Activated CD4-positive, alpha-beta T cell treated with anti-CD3 and anti-CD28 coated beads, Interleukin-2, amount 50 U/mL, for 16 hours (primary cell): ENCODE measurements around the gene GPM6B.
"Not testable (repeated sequence)": the region's sequence is repeated elsewhere in the genome, so short reads cannot be mapped to it uniquely, and the experiment has no call there.

Experiments used
- DNase-seq: peaks from one replicate; pipeline ENCODE4 v3.0.0-alpha.2; 2020

Gene GPM6B

DNA sequence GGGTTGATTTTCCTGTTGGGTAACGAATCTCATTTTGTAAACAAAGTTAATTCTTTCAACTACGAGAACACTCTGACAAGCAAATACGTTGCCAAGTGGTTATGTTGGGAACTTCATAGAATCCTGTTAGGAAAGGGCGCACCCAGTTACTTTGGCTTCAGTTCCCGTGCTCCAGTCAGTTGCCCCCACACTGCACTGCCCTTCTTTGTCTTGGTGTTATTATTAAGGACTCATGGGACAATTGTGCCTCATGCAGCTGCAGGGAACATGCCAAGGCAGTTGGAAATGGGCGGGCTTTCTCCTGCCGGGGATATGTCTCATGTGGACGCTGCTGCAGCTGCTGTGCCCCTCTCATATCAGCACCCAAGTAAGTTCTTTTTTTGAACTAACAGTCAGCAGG lies 53.4 kb downstream of the GPM6B start:
- no peak for DNase-seq

DNA sequence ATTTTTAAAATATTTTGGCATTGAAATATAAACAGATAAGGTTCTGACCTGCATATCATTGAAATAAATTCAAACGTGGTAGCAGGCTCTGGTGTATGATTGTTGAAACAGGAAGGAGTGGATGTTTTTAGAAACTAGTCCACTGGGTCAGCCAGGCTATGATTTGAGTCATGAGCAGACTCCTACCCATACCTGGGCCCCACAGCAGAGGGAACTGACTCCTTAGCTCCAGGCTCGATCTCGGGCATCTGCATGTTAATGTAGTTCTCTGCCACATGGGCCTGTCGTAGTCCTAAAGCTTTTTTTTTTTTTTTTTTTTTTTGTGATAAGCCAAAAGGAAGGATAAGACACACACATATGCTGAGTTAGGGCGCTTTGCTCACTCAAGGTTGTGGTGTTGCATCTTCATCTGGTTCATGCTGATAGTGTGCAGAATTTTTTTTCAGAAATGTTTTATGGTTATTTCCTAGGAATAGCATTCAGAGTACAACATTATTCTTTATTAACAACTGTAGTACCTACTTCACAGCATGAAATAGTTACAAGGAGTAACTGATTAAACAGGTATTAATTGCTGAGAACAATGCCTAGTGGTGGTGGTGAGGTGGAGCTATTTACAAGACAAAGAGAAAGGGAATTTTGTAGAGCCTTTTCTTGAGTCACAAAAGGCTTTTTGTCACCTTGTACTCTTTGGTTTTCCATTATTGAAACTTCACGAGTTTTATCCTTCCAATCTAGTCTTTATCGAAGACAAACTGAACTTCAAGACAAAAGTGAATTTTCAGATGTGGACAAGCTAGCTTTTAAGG lies 55.1 kb downstream of the GPM6B start:
- peak; percentile 14 for DNase-seq

DNA sequence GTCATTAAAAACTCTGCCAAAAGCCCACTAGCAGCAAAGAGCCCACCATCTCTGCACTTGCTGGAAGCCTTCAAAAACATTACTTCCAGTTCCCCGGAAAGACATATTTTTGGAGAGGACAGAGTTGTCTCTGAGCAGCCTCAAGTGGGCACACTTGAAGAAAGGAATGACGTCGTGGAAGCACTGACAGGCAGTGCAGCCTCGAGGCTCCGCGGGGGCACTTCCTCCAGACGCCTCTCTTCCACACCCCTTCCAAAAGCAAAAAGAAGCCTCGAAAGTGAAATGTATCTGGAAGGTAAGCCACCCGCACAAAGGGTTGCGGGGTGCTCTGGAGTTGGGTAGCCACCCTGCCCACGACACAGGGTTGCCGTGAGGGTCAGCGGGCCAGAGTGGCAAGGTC lies 56.5 kb downstream of the GPM6B start:
- DNase-seq = no peak

DNA sequence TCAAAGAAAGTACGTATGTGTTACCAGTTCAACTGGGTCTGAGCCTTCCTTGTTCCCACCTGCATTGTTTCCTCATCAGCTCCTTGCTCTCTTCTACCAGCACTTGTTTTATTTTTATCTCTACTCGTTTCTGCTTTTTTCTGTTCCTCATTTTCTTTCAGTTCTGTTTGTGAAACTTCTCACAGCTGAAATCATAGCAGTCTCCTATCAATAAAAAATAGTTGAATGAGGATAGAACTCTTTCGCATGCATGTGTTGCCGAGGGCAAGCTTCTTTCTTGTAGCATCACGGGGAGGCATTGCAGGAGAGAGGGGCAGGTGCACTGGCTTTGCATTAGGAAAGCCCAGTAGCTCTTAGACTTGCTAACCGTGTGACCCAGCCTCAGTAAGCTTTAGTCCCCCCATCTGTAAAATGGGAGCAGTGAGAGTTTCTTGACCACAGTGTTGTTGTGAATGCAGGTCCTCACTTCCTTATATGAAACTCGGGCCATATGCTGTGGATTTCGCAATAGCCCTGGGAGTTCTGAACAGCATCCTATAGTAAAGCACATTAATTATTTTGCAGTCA lies 57.7 kb downstream of the GPM6B start:
- DNase-seq = no peak

DNA sequence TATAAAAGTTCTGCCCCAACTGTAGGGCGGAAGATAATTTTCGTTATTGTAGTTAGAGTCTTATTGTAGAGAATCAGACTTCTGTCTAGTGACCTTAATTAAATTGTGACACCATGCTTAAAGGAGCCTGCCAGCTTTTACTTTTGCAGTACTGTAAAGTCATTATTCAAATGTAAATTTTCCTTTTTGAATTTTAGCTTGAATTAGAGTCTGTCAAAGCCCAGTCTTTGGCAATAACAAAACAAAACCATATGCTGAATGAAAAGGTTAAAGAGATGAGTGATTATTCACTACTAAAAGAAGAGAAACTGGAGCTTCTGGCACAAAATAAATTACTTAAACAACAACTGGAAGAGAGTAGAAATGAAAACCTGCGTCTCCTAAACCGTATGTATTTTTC lies 60.5 kb downstream of the GPM6B start:
- DNase-seq = no peak

DNA sequence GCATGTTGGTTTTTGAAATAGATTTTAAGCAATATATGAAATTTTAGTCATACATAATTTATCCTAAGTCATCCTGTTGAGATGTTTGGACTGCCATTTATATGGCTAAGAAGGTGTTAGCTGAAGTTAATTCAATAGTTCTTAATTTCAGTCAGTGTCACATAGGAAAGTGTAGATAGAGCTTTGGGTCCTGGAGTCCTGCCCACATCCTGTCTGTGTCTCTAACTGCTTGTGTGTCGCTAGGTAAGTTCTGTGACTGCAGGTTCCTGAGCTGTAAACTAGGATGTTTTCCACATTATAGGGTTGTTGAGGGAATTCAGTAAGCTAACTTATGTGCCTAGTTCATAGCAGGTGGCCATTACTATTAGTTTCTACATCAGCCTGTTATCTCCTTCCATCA lies 61.6 kb downstream of the GPM6B start:
- DNase-seq = peak; percentile 22

DNA sequence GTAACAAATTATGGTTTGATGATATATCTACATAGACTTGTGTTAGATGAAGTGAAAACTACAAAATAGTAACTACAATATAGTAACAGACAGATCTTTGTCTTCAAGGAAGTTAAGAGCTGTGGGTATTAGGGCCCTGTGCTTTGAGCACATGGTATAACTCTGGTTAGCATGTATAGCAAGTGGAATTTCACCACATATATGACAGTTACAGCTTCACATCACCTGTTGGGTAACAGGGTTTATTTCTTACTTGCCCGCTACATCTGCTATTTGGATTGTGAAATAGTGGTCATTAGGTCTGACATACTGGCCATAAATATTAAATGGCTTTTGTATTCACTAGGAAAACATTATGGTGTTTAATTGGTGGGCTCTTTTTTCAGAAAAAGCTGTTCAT lies 62.1 kb downstream of the GPM6B start:
- no peak for DNase-seq

DNA sequence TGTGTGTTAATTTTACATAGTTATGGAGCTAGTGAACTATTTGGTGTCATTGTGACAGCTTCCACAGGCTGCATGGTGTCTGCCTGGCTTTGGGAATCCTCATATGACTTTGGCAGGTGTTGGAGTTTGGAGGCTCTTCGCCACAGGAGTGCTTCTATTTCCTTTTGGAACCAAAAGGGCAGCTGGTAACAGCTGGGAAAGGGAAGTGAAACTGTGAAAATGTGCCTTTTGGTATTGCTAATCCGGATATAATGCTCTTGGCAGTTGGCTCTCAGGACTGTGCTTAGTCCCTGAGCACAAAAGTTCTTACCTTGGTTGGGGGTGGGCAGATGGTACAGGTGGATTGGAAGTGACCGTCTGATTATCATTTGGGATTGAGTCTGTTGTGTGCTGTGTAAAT lies 64.2 kb downstream of the GPM6B start:
- DNase-seq = no peak

DNA sequence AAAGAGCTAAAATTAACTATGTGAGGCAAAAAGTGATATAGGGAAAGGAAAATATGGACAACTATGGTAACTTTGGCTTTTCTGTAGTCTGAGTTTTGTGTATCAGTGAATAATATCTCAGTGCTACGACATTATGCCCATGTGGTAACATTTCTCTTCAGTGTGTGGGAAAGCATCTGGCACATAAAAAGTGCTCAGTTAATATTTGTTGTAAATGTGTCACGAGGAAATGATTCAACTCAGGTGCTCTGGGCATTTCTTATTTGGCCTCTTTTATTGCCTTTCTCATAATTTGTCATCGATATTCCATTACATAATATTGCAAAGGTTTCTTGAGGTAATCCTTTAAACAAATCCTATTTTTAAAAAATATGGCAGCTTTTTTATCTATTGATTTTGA lies 64.8 kb downstream of the GPM6B start:
- DNase-seq = no peak

DNA sequence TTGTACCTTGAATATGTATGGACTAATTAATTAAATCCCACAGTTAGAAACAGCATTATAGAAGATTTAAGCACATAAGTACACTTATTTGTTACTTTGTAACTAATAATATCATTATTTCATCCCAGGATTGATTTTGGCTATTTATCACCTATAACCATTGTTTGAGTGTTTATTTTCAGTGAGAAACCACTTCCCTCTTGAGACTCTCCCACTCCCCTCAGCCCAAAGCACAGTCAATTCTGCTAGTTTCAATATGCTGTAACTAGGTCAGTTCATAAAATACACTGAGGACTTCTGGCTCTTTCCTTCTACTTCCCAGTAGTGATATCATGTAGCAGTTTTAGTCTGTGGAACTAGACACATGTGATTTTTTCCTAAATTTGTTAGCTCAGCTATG lies 66.1 kb downstream of the GPM6B start:
- peak; percentile 18 for DNase-seq

DNA sequence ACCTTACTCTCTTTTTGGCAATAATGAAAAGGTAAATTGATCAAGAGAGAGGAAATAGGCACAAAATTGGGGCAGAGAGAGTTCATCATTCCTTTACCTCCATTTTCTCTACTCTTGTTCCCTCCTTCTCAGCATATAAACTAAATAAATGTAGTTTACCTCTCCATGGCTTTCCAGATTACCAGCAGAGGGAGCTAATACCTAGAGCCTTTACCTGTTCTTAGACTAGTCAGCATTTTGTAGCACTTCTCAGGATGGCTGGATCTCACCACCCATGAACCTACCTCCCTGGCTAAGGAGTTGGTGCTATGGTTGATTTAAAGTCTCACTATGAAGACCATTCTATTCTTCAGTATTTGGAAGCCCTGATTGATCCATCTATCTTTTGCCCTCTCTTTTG lies 66.7 kb downstream of the GPM6B start:
- DNase-seq = peak; percentile 61

DNA sequence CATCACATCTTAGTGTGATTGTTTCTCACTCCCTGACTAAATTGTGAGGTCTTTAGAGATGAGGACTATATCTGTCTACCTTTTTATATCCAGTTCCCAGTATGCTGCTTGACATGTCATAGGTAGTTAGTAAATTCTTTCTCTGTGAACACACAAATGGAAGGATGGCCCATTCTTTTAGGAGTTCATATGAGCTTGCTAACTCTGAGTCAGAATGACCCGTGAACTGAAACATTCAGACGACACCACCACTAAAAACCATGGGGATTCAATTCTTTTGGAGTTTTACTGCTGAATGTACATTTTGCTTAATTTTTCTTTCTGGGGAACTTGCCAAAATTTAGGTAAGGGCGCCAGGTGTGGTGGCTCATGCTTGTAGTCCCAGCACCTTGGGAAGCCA lies 68.4 kb downstream of the GPM6B start:
- no peak for DNase-seq

DNA sequence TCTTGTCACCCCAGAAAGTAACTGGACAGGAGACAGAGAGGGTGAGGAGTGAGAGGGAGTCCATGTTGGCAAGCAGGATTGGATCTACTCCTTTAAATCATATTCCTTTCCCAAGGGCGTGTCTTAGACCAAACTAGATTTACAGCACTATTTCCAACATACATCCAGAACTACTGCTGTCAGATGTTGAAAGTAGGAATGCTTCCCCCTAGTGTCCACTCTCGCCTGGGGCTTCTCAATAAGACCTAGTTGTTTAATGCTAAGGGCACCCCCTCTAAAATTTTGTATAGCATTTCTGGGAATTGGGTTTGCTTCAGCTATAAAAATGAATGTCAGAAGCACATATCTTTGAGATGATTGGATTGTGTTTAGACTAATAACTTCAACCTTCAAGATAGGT lies 69.1 kb downstream of the GPM6B start:
- DNase-seq = no peak

DNA sequence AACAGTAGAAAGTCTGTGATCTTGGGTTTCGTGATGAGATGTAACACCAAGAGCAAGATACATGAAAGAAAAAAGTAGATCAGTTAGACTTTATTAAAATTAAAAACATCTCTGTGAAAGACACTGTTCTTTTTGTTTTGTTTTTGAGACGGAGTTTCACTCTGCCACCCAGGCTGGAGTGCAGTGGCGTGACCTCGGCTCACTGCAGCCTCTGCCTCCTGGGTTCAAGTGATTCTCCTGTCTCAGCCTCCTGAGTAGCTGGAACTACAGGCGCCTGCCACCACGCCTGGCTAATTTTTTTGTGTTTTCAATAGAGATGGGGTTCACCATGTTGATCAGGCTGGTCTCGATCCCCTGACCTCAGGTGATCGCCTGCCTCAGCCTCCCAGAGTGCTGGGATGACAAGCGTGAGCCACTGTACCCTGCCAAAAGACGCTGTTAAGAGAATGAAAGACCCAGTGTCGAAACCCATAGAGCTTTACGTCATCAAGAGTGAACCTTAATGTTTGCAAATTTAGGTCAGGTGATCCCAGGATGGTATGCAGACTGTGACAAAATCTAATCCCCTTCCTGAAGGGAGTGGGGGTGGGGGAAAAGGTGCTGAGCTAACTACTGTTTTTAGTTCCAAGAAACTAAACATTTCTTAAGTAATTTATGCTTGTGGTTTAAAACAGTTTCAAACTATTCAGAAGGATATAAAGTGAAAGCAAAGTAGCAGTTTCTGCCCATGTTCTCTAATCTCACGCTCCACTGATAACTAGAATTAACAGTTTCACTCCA lies 74.3 kb downstream of the GPM6B start:
- DNase-seq = peak; percentile 76

DNA sequence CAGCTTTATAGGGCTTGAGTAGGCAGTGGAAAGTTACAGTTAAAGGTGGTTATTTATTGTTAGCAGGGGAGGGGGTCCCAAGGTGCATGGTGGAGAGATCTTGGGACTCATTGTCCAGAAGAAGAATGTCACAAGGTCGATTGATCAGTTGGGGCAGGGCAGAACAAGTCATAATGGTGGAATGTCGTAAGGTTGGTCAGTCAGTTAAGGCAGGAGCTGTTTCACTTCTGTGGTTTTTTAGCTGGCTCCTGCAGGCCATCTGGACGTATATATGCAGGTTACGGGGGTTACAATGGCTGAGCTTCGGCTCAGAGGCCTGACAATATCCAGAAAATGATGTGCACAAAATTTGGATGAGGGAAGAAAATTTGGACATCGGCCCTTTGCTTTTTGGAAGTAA lies 75.2 kb downstream of the GPM6B start:
- no peak for DNase-seq

DNA sequence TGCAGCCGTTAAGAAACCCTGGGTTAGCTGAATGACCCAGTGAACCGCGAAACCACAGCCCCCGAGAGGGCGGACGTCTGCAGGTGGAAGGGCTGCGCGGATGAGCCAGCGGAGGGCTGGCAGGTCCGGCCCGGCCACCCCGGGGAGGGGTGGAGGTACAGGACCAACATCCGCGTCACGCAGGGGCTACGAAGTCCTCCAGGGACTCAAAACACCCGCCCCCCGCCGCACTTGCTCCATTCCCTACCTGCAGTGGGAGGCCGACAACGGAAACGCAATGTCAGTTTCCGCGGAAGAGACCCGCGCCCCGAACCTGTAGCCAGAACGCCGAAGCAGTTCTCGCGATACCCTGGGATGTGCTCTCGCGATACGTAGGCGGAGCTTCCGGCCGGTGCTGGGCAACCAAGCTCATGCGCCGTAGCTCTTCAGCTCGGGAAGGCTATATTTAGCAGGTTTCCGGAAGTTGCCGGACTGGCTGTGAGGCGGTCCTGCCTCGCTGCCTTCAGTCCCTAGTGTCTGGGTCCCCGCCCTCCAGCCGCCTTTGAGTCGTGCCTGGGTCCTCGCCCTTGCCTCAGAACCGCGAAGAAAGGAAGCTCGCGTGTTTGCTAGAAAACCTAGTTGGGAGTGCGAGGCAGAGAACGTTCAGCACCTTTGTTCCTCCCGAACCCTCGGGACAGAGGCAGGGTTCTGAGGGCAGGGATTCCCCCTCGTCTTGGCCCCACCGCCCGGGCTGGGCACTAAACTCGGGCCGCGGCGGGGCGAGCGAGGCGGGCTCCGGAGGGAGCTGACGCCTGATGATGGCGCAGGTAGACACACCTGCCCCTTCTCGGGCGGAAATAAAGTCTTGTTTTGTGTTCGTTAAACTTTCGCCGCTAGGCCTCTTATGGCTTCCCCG lies 82.4 kb downstream of the GPM6B start, which contains the start of the genes OFD1 and TRAPPC2:
TSS of gene OFD1 (plus strand) at position 471 of the 895 bp plus-strand sequence. CDS start at position 795, 324 bp downstream.
TSS of gene TRAPPC2 (minus strand) at position 343 of the 895 bp plus-strand sequence. CDS start 14,657 bp downstream, outside the sequence.
- DNase-seq = peak; percentile 95

DNA sequence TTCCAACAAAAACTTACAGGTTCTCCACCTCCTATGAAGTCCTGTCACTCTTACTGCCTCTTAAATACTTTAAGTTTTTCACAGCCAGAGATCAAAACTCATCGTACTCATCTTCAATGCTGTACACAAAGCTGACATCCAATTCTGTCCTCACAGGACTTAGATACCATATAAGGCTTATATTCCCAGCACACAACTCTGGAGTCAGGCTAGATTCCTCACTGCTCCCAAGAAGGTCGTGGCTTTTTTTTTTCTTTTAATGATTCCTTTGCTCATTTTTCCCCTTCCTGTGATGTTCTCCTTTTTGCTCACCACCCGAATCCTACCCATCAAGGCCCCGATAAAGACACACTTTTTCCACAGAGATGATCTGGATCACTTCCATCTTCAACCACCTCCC lies 83.4 kb downstream of the GPM6B start:
- DNase-seq = no peak

DNA sequence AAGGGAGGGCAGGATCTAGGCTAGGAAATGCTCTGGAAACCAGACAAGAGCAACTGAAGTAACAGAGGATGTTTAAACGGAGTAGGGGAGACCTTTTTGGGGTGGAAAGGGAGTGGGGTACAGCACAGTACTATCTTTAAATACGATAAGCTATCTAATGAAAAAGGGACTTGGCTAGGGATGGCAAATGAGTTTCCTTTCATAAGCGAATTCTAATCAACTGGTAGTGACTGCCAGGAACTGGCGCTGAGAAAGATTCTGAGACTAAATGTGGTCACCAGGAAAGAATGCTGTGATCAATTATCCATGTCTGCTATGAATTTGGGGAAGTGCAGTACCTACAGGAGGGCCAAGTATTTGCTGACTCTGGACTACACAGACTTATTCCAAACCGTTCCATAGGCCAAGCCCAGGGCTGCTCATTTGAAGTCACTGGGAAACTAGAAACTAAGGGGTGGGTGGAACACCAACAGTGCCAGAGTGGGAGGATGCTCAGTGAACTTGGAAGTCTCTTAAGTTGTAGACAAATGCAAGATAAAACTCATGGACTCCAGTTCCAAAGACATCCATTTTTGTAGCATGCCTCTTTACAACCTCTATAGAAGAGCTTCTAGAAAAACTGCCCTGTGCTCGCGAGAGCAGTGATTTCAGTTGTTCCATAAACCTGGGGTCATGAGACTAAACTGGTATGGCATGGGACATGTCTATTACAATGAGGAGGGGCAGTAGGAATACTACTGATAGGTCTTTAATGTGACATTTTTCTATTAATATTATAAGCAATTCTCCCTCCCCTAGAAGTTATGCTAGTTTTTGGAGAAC lies 84.4 kb downstream of the GPM6B start:
- DNase-seq = no peak

DNA sequence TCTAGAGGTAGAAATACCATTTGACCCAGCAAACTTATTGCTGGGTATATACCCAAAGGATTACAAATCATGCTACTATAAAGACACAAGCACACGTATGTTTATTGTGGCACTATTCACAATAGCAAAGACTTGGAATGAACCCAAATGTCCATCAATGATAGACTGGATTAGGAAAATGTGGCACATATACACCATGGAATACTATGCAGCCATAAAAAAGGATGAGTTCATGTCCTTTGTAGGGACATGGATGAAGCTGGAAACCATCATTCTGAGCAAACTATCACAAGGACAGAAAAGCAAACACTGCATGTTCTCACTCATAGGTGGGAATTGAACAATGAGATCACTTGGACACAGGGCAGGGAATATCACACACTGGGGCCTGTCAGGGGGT lies 86.4 kb downstream of the GPM6B start:
- DNase-seq = not testable (repeated sequence)

DNA sequence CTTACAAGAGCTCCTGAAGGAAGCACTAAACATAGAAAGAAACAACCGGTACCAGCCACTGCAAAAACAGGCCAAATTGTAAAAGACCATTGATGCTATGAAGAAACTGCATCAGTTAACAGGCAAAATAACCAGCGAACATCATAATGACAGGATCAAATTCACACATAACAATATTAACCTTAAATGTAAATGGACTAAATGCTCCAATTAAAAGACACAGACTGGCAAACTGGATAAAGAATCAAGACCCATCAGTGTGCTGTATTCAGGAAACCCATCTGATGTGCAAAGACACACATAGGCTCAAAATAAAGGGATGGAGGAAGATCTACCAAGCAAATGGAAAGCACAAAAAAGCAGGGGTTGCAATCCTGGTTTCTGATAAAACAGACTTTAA lies 90.3 kb downstream of the GPM6B start:
- DNase-seq = not testable (repeated sequence)

DNA sequence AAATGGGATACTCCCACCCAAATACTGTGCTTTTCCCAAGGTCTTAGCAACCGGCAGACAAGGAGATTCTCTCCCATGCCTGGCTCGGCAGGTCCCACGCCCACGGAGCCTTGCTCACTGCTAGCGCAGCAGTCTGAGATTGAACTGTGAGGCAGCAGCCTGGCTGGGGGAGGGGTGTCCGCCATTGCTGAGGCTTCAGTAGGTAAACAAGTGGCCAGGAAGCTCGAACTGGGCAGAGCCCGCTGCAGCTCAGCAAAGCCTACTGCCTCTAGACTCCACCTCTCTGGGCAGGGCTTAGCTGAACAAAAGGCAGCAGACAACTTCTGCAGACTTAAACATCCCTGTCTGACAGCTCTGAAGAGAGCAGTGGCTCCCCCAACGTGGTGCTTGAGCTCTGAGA lies 92.0 kb downstream of the GPM6B start:
- not testable (repeated sequence) for DNase-seq
